GM12878 (cell line): Measurements from ENCODE around the gene UQCR11. TPM values are rescaled to one million over a fixed set of nuclear protein-coding genes. Genes with fewer than 3 reads are reported as not detected.

ENCODE experiments used
- ATAC-seq: fragments of 200-7000 bp; cut with Tn5 transposase; 3 replicates; pipeline ENCODE4 v1.9.1; 2020; ENCODE audit warnings: mild to moderate bottlenecking, moderate library complexity
- BruUV-seq: library from RNA; stranded (reverse); fragments of 400-500 nt; replicated peaks from 2 replicates; lab custom pipeline; 2021; lab: Mats Ljungman, UMichigan
- CTCF ChIA-PET: fragments of 300-600 bp; sonication (Branson Sonifier 250); formaldehyde crosslinking; extraction: SDS; loops from one replicate; lab custom pipeline; 2021; ENCODE audit warnings: inconsistent platforms; lab: Yijun Ruan, JAX
- POLR2A ChIA-PET: fragments of 350-600 bp; formaldehyde crosslinking; extraction: SDS; loops from one replicate; lab custom pipeline; 2021; ENCODE audit warnings: inconsistent platforms; lab: Charles Lee
- RAD21 ChIA-PET: fragments of 300-600 bp; sonication (Branson Sonifier 250); formaldehyde crosslinking; loops from one replicate; lab custom pipeline; 2023; ENCODE audit warnings: antibody characterized with exemption; ENCODE audit not compliant: unreplicated experiment; lab: Charles Lee
- SMC1A ChIA-PET: fragments of 300-600 bp; sonication (Branson Sonifier 250); formaldehyde crosslinking; loops from one replicate; lab custom pipeline; 2023; ENCODE audit not compliant: unreplicated experiment, uncharacterized antibody; lab: Charles Lee
- DNase-seq: peaks from one replicate; pipeline ENCODE4 v3.0.0-alpha.2; 2011; ENCODE audit warnings: low read depth, low spot score
- FAIRE-seq: peaks from 3 replicates; lab custom pipeline; 2011; peaks lifted over from hg19 to GRCh38; lab: Jason Lieb, UNC
- H2AFZ ChIP-seq: 2 replicates; pipeline ENCODE4 v1.6.0; 2011; ENCODE audit warnings: low read depth, low read length, control low read depth; ENCODE audit not compliant: control insufficient read depth
- H3K27ac ChIP-seq: 2 replicates; pipeline ENCODE4 v1.5.1; 2011; ENCODE audit warnings: control low read depth; ENCODE audit not compliant: control insufficient read depth, insufficient read depth
- H3K27me3 ChIP-seq, 2 experiments: replicated peaks in 1 of 2; 2 replicates each; pipeline versions ENCODE4 v1.6.0 to v1.6.1; 2011; ENCODE audit warnings: low read length in 1 of 2; ENCODE audit not compliant: control insufficient read depth in 2 of 2, insufficient read depth in 2 of 2
- H3K36me3 ChIP-seq, 2 experiments: 2 replicates each; pipeline ENCODE4 v1.5.1; 2011; ENCODE audit warnings: low read length in 1 of 2; ENCODE audit not compliant: control insufficient read depth in 2 of 2, insufficient read depth in 2 of 2
- H3K4me1 ChIP-seq: 2 replicates; pipeline ENCODE4 v1.6.1; 2011; ENCODE audit warnings: mild to moderate bottlenecking, low read length, moderate library complexity, mixed read lengths; ENCODE audit not compliant: control insufficient read depth, insufficient read depth
- H3K4me2 ChIP-seq: 2 replicates; pipeline ENCODE4 v1.6.0; 2011; ENCODE audit warnings: control low read depth; ENCODE audit not compliant: control insufficient read depth, insufficient read depth
- H3K4me3 ChIP-seq: fragments of 200-600 bp; sonication (generic); 2 replicates; pipeline ENCODE4 v1.5.1; 2016
- H3K79me2 ChIP-seq: 2 replicates; pipeline ENCODE4 v1.6.0; 2011; ENCODE audit warnings: low read length; ENCODE audit not compliant: control insufficient read depth, insufficient read depth
- H3K9ac ChIP-seq: 2 replicates; pipeline ENCODE4 v1.8.0; 2011; ENCODE audit warnings: low read length, control low read depth, mixed read lengths; ENCODE audit not compliant: control insufficient read depth, insufficient read depth
- H3K9me3 ChIP-seq: replicated peaks from 3 replicates; pipeline ENCODE4 v1.5.1; 2011; ENCODE audit warnings: mild to moderate bottlenecking, low read length; ENCODE audit not compliant: control insufficient read depth, insufficient read depth
- H4K20me1 ChIP-seq: 2 replicates; pipeline ENCODE4 v1.6.0; 2011; ENCODE audit not compliant: control insufficient read depth, insufficient read depth
- ESRRA ChIP-seq: IDR thresholded peaks from 2 replicates; pipeline ENCODE4 v1.6.1; 2012; ENCODE audit warnings: mild to moderate bottlenecking, low read length, improper control_type of control experiment
- EZH2 ChIP-seq: IDR thresholded peaks from 2 replicates; pipeline ENCODE4 v1.6.1; 2012; ENCODE audit warnings: low read depth, mild to moderate bottlenecking, control low read depth, inconsistent platforms, low read length, borderline replicate concordance; ENCODE audit not compliant: control insufficient read depth
- HCFC1 ChIP-seq: fragments of 150-350 bp; IDR thresholded peaks from 2 replicates; pipeline ENCODE4 v1.6.1; 2014; ENCODE audit warnings: low read length
- HDGF ChIP-seq: fragments of 450-650 bp; IDR thresholded peaks from 2 replicates; pipeline ENCODE4 v1.6.1; 2016; ENCODE audit warnings: antibody characterized with exemption
- IKZF2 ChIP-seq, 2 experiments: fragments of 450-650 bp; IDR thresholded peaks; 2 replicates each; pipeline ENCODE4 v1.6.1; 2017; ENCODE audit warnings: mild to moderate bottlenecking in 2 of 2, moderate library complexity in 2 of 2
- MXI1 ChIP-seq: fragments of 150-350 bp; IDR thresholded peaks from 2 replicates; pipeline ENCODE4 v1.6.1; 2011; ENCODE audit warnings: low read depth, mild to moderate bottlenecking, inconsistent platforms, low read length, improper control_type of control experiment
- RELA ChIP-seq: fragments of 450-650 bp; IDR thresholded peaks from 2 replicates; pipeline ENCODE4 v1.8.0; 2014; ENCODE audit warnings: borderline replicate concordance; ENCODE audit not compliant: partially characterized antibody
- RUNX3 ChIP-seq: IDR thresholded peaks from 2 replicates; pipeline ENCODE4 v1.6.1; 2012; ENCODE audit warnings: low read length, inconsistent platforms
- SMAD1 ChIP-seq: fragments of 450-650 bp; IDR thresholded peaks from 2 replicates; pipeline ENCODE4 v1.6.1; 2018; ENCODE audit warnings: mild to moderate bottlenecking, low read depth; ENCODE audit not compliant: partially characterized antibody
- SP1 ChIP-seq: IDR thresholded peaks from one replicate; pipeline ENCODE4 v1.6.1; 2011; ENCODE audit warnings: low read depth, low read length
- ZNF217 ChIP-seq: fragments of 450-650 bp; IDR thresholded peaks from 2 replicates; pipeline ENCODE4 v1.6.1; 2017; ENCODE audit warnings: antibody characterized with exemption, mild to moderate bottlenecking
- WGBS: methylation state at CpG from one replicate; pipeline ENCODE4 v1.1.6; 2016; ENCODE audit warnings: low lambda C conversion rate; ENCODE audit not compliant: insufficient replicate concordance, insufficient coverage; ENCODE audit errors: missing lambda C conversion rate; 5-methylcytosine and 5-hydroxymethylcytosine counted together
- in situ Hi-C: fragments of 300-500 bp; cut with MboI; formaldehyde crosslinking; loops from 9 replicates; pipeline ENCODE4 v1.14.3; 2018; ENCODE audit warnings: mixed read lengths
- intact Hi-C: fragments of 100-400 bp; cut with micrococcal nuclease; formaldehyde crosslinking; loops from one replicate; pipeline ENCODE4 v1.14.2; 2022; ENCODE audit not compliant: unreplicated experiment
- polyA plus RNA-seq, 11 experiments: library from polyadenylated mRNA; depleted of rRNA in 4 of 11; unstranded in 6 of 11; stranded (reverse) in 5 of 11; fragments of >200 nt; fragmentation: Nextera tagmentation in 4 of 11; fragmentation: Illumina TruSeq in 1 of 11; extraction: Ambion mirVana in 4 of 11; extraction: Trizol in 1 of 11; gene quantifications; 1 replicate in 1 of 11; 2 replicates in 10 of 11; pipeline versions ENCODE4 v1.2.1 to v1.2.3, GENCODE V29; 2011 to 2016; ENCODE audit warnings: inconsistent platforms in 2 of 11, missing spikeins in 2 of 11, low read depth in 1 of 11
- total RNA-seq, 4 experiments: library from RNA; depleted of rRNA in 3 of 4; stranded (reverse); fragments of >200 nt in 3 of 4; fragmentation: Illumina TruSeq in 1 of 4; extraction: Trizol in 1 of 4; gene quantifications; 2 replicates each; pipeline versions ENCODE4 v1.2.1 to v1.2.3, GENCODE V29; 2013 to 2021
- TF ChIP-seq, protein P1 (sequence below): IDR thresholded peaks from 2 replicates; pipeline ENCODE4 v1.6.1; 2011; ENCODE audit warnings: mild to moderate bottlenecking, low read depth, low read length, moderate library complexity; ENCODE audit not compliant: insufficient replicate concordance
- TF ChIP-seq, protein P2 (sequence below): fragments of 150-350 bp; IDR thresholded peaks from 2 replicates; pipeline ENCODE4 v1.6.1; 2016; ENCODE audit warnings: low read depth, low read length

Gene UQCR11
- total and polyA plus RNA-seq, 10 of the 15 experiments (the other 5 are each of a cell fraction or from before 2014, with no cell fraction given): 28.6 to 586 (median 193) TPM

DNA sequence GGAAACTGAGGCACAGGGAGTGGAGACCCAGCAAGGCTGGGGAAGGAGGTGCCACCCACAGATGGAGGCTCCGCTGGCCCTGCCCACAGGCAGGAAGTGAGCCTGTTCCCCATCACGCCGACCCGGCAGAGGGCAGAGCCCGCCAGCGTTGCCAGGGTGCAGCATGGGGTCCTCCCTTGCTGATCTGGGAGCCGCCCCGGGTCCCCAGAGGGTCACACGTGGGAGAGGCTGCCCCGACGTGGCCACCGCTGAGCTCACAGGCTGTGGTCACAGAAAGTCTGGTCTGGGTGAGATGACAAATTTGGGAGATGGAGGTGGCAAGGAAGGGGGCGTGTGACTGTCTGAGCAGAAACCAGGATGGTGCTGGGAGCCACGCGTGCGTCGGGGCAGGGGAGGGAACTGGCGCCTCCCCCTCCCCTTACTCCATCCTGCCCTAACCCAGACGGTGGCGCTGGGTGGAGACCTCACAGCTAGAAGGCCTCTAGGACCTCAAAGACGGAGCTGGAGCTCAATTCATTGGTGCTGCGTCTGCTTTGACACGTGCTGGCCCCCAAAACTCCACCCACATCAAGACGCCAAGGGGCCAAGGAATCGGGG is 44.9 kb downstream of the UQCR11 start:
- H3K4me2 ChIP-seq: no peak overlapping the region
- H3K36me3 ChIP-seq: no peaks in the 10 kb centered on the region
- TF ChIP-seq MXI1 (no peak), EZH2 (no peak), HDGF (no peak)
- TF ChIP-seq, protein P1, sequence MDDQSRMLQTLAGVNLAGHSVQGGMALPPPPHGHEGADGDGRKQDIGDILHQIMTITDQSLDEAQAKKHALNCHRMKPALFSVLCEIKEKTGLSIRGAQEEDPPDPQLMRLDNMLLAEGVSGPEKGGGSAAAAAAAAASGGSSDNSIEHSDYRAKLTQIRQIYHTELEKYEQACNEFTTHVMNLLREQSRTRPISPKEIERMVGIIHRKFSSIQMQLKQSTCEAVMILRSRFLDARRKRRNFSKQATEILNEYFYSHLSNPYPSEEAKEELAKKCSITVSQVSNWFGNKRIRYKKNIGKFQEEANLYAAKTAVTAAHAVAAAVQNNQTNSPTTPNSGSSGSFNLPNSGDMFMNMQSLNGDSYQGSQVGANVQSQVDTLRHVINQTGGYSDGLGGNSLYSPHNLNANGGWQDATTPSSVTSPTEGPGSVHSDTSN: no peak
- 27% methylated on average over 25 of the region's 25 CpGs for WGBS
- CTCF ChIA-PET: no interaction called here
- H3K4me1 ChIP-seq: no peaks in the 10 kb centered on the region
- SMC1A ChIA-PET: no interaction called here
- H3K27me3 ChIP-seq: no peaks in the 10 kb centered on the region
- BruUV-seq: no TSS peak
- no peak for DNase-seq
- in situ Hi-C loops: no loop called here
- H4K20me1 ChIP-seq: no peaks in the 10 kb centered on the region
- no peak for ATAC-seq
- intact Hi-C loops: no loop called here
- H3K27ac ChIP-seq: no peak overlapping the region
- no peaks in the 10 kb centered on the region for H3K79me2 ChIP-seq
- no peak overlapping the region for H3K4me3 ChIP-seq
- FAIRE-seq: no peak
- no peak overlapping the region for H3K9ac ChIP-seq
- RAD21 ChIA-PET: no interaction called here
- POLR2A ChIA-PET: interaction anchor here (0.6 kb wide), 1 partner anchor 239 kb away, joined by 5 read pairs; no protein-coding TSS in a partner anchor
- H3K9me3 ChIP-seq: no peaks in the 10 kb centered on the region
- H2AFZ ChIP-seq: no peak overlapping the region

DNA sequence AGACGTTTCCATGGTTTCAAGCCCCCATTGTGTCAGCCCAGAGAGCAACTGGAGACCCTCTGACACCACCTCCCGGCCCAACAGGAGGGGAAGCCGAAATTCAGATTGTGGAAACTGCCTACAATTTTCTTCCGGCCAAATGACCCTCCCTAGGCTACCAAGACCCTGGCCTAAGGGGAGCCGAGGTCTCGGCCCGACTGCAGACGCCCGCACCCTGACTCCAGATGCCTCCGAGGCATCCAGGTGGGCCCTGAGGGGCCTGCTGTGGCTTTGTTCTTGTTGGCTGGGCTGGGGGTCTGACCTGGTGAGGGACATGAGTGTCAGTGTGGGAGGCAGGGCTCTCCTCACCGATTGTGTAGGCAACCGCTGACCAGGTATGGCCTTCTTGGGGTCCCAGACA is 46.7 kb downstream of the UQCR11 start:
- Histone ChIP-seq H3K27me3 (no peaks in the 10 kb centered on the region), H3K4me2 (no peak overlapping the region), H4K20me1 (no peaks in the 10 kb centered on the region), H3K27ac (no peak overlapping the region), H3K9me3 (no peaks in the 10 kb centered on the region), H3K79me2 (no peaks in the 10 kb centered on the region), H3K4me3 (no peak overlapping the region), H3K36me3 (no peaks in the 10 kb centered on the region), H3K9ac (no peak overlapping the region), H3K4me1 (no peaks in the 10 kb centered on the region), H2AFZ (no peak overlapping the region)
- POLR2A ChIA-PET: no interaction called here
- intact Hi-C loops (no loop called here), in situ Hi-C loops (no loop called here)
- no TSS peak for BruUV-seq
- RAD21 ChIA-PET: no interaction called here
- TF ChIP-seq SMAD1 (no peak), RELA (no peak), IKZF2 (IDR thresholded peaks at IDR 0.05) (no peak), ESRRA (no peak), RUNX3 (no peak), HCFC1 (no peak), SP1 (no peak), ZNF217 (no peak)
- TF ChIP-seq, protein P2, sequence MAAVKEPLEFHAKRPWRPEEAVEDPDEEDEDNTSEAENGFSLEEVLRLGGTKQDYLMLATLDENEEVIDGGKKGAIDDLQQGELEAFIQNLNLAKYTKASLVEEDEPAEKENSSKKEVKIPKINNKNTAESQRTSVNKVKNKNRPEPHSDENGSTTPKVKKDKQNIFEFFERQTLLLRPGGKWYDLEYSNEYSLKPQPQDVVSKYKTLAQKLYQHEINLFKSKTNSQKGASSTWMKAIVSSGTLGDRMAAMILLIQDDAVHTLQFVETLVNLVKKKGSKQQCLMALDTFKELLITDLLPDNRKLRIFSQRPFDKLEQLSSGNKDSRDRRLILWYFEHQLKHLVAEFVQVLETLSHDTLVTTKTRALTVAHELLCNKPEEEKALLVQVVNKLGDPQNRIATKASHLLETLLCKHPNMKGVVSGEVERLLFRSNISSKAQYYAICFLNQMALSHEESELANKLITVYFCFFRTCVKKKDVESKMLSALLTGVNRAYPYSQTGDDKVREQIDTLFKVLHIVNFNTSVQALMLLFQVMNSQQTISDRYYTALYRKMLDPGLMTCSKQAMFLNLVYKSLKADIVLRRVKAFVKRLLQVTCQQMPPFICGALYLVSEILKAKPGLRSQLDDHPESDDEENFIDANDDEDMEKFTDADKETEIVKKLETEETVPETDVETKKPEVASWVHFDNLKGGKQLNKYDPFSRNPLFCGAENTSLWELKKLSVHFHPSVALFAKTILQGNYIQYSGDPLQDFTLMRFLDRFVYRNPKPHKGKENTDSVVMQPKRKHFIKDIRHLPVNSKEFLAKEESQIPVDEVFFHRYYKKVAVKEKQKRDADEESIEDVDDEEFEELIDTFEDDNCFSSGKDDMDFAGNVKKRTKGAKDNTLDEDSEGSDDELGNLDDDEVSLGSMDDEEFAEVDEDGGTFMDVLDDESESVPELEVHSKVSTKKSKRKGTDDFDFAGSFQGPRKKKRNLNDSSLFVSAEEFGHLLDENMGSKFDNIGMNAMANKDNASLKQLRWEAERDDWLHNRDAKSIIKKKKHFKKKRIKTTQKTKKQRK: no peak
- WGBS: 73% methylated on average over 12 of the region's 12 CpGs
- FAIRE-seq (no peak), DNase-seq (no peak), ATAC-seq (no peak)
- CTCF ChIA-PET: no interaction called here
- SMC1A ChIA-PET: no interaction called here
